Hematopoietic multipotent progenitor cell treated with erythropoietin and hydrocortisone succinate and interleukin-3 and kit ligand, for 17 days (in vitro differentiated cells): ENCODE data around the gene PTPRN2.
"Not testable (repeated sequence)": the region's sequence is repeated elsewhere in the genome, so short reads cannot be mapped to it uniquely, and the experiment has no call there.

Experiments
- DNase-seq: peaks from one replicate; pipeline ENCODE4 v3.0.0-alpha.2; 2015; ENCODE audit warnings: low spot score

The PTPRN2 gene

GRCh38 chr7:158228131-158228530, 359.5 kb downstream of the PTPRN2 start:
- no peak for DNase-seq

GRCh38 chr7:158227258-158227984, 360.2 kb downstream of the PTPRN2 start:
- no peak for DNase-seq

GRCh38 chr7:158216198-158216597, 371.4 kb downstream of the PTPRN2 start:
- DNase-seq = no peak

GRCh38 chr7:158209435-158209834, 378.2 kb downstream of the PTPRN2 start:
- DNase-seq = no peak

GRCh38 chr7:158206341-158206740, 381.3 kb downstream of the PTPRN2 start:
- DNase-seq = no peak

GRCh38 chr7:158204453-158204852, 383.2 kb downstream of the PTPRN2 start:
- no peak for DNase-seq

- DNase-seq = not testable (repeated sequence)
These were observed 383.7 kb downstream of the PTPRN2 start for GRCh38 chr7:158203948-158204347.

- no peak for DNase-seq
These were observed 393.2 kb downstream of the PTPRN2 start for GRCh38 chr7:158194365-158194900.

- no peak for DNase-seq
These were observed 394.2 kb downstream of the PTPRN2 start for GRCh38 chr7:158193446-158193845.

- no peak for DNase-seq
These were observed 394.7 kb downstream of the PTPRN2 start for GRCh38 chr7:158192956-158193355.

- no peak for DNase-seq
These were observed 395.3 kb downstream of the PTPRN2 start for GRCh38 chr7:158192184-158192835.

- no peak for DNase-seq
These were observed 396.0 kb downstream of the PTPRN2 start for GRCh38 chr7:158191671-158192070.

- DNase-seq = no peak
These were observed 396.9 kb downstream of the PTPRN2 start for GRCh38 chr7:158190756-158191155.

GRCh38 chr7:158188676-158189075, 398.9 kb downstream of the PTPRN2 start:
- DNase-seq = no peak

GRCh38 chr7:158187694-158187994, 400.0 kb downstream of the PTPRN2 start:
- no peak for DNase-seq

- DNase-seq = no peak
These were observed 400.5 kb downstream of the PTPRN2 start for GRCh38 chr7:158186864-158187693.

- DNase-seq = no peak
These were observed 401.2 kb downstream of the PTPRN2 start for GRCh38 chr7:158186406-158186805.

GRCh38 chr7:158185653-158186052, 402.0 kb downstream of the PTPRN2 start:
- DNase-seq = no peak

GRCh38 chr7:158183431-158183830, 404.2 kb downstream of the PTPRN2 start:
- no peak for DNase-seq

GRCh38 chr7:158176561-158177173, 411.0 kb downstream of the PTPRN2 start:
- DNase-seq = no peak

GRCh38 chr7:158175779-158176178, 411.8 kb downstream of the PTPRN2 start:
- DNase-seq = no peak

GRCh38 chr7:158174947-158175346, 412.7 kb downstream of the PTPRN2 start:
- no peak for DNase-seq
